Right lobe of liver (tissue), 6 donors: Measurements from ENCODE around the gene CAMKK1. TPM values are rescaled to one million over a fixed set of nuclear protein-coding genes. Genes with fewer than 3 reads are reported as not detected.

Experiments used
- ATAC-seq, 4 donors: fragments of 200-7000 bp; cut with Tn5 transposase; one replicate each; pipeline ENCODE4 v1.9.1; 2020; ENCODE audit warnings: mild to moderate bottlenecking in 4 of 4, moderate library complexity in 4 of 4
- DNase-seq, 3 donors: peaks; one replicate each; pipeline ENCODE4 v3.0.0-alpha.2; 2020
- H3K27ac ChIP-seq, 3 donors: fragments of 200-600 bp; one replicate each; pipeline ENCODE4 v1.8.0; 2022
- H3K27me3 ChIP-seq, 2 donors: fragments of 200-600 bp; one replicate each; pipeline ENCODE4 v1.8.0; 2022
- H3K36me3 ChIP-seq, 4 donors: fragments of 200-600 bp; sonication (generic) in 1 of 4; one replicate each; pipeline versions ENCODE4 v1.5.1 to v1.8.0; 2017 to 2022; ENCODE audit warnings: control low read depth in 1 of 4
- H3K4me1 ChIP-seq, 4 donors: fragments of 200-600 bp; sonication (generic) in 1 of 4; one replicate each; pipeline versions ENCODE4 v1.5.1 to v1.8.0; 2017 to 2022; ENCODE audit warnings: control low read depth in 1 of 4
- H3K4me3 ChIP-seq, 3 donors: fragments of 200-600 bp; one replicate each; pipeline ENCODE4 v1.8.0; 2022
- H3K9me3 ChIP-seq, 4 donors: fragments of 200-600 bp; sonication (generic) in 1 of 4; one replicate each; pipeline versions ENCODE4 v1.5.1 to v1.8.0; 2017 to 2022; ENCODE audit warnings: control low read depth in 1 of 4
- CTCF ChIP-seq, 4 donors: fragments of 200-600 bp in 3 of 4; fragments of 450-650 bp in 1 of 4; IDR thresholded peaks; one replicate each; pipeline versions ENCODE4 v1.5.1 to v1.8.0; 2016 to 2022; ENCODE audit warnings: antibody characterized with exemption in 4 of 4, mild to moderate bottlenecking in 2 of 4
- POLR2A ChIP-seq: fragments of 450-650 bp; IDR thresholded peaks from one replicate; pipeline ENCODE4 v1.6.1; 2017; ENCODE audit warnings: antibody characterized with exemption, mild to moderate bottlenecking
- WGBS: methylation state at CpG from one replicate; pipeline ENCODE4 v1.1.6; 2018; ENCODE audit warnings: low coverage, low lambda C conversion rate; ENCODE audit not compliant: insufficient coverage; ENCODE audit errors: missing lambda C conversion rate; 5-methylcytosine and 5-hydroxymethylcytosine counted together
- intact Hi-C, 2 donors: fragments of 100-400 bp; cut with DNase I; formaldehyde crosslinking; loops; one replicate each; pipeline versions ENCODE4 v1.11.2 to v1.14.1; 2022
- total RNA-seq, 6 experiments: library from RNA; depleted of rRNA in 2 of 6; stranded (reverse); fragments of >200 nt in 2 of 6; fragmentation: NEBNext Ultra II Directional in 3 of 6; extraction: Animal tissue kit (Norgen Biotek cat#: 25700) in 3 of 6; gene quantifications; one replicate each; pipeline versions ENCODE4 v1.1.0 to v1.2.4, GENCODE V29; 2016 to 2023
- donor health status: DM: no; HTN: yes; CAD: no.
- donor health status: DM: no; HTN: no; CAD: no.
- donor health status: DM: no; HTN: no; CAD: no.
- donor health status: DM: no; HTN: yes; CAD: no.
- donor health status: DM: no; HTN: yes; CAD: no.

CAMKK1 gene
- total RNA-seq, 6 experiments from 2014 or later = 0.35 to 1.1 (median 0.47) TPM

DNA sequence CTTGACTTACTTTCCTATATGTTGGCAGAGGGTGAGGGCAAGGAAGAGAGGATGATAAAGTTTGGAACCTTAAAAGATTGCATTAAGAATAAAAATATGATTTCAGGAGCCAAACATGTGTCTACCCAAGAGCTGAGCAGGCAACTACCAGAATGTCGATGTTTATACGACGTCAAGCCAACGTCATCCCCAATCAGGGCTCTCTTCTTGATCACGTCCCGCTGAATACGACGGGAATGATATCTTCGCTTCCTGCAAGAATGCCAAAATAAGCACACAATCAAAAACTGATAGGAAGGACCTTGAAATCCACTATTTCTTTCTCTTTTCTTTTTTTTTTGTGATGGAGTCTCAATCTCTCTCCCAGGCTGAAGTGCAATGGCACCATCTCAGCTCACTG is 71.8 kb downstream of the CAMKK1 start:
- WGBS = 83% methylated on average over 7 of the region's 9 CpGs
- ATAC-seq (peak in 1 of 4 donors; percentile 48), DNase-seq (no peak)
- H3K27me3 ChIP-seq = no peaks in the 10 kb centered on the region
- H3K27ac ChIP-seq = no peak overlapping the region
- H3K9me3 ChIP-seq = no peaks in the 10 kb centered on the region
- H3K4me1 ChIP-seq = no peaks in the 10 kb centered on the region
- intact Hi-C loops = no loop called here
- H3K4me3 ChIP-seq = no peak overlapping the region
- TF ChIP-seq POLR2A (no peak), CTCF (IDR thresholded peaks at IDR 0.05) (no peak)
- peaks cover 0 to 77% (median 22%) of the 10 kb centered on the region in 4 donors for H3K36me3 ChIP-seq

GRCh38 chr17:3818786-3819185 is 74.1 kb downstream of the CAMKK1 start:
- no peak overlapping the region for H3K27ac ChIP-seq
- DNase-seq (no peak), ATAC-seq (peak in 3 of 4 donors; percentile 47 to 79 (median 70))
- WGBS = 56% methylated on average over 6 of the region's 6 CpGs
- no peaks in the 10 kb centered on the region for H3K4me1 ChIP-seq
- no peaks in the 10 kb centered on the region for H3K9me3 ChIP-seq
- H3K27me3 ChIP-seq = no peaks in the 10 kb centered on the region
- peaks cover 0 to 80% (median 19%) of the 10 kb centered on the region in 4 donors for H3K36me3 ChIP-seq
- no peak overlapping the region for H3K4me3 ChIP-seq
- intact Hi-C loops = no loop called here
- TF ChIP-seq POLR2A (no peak), CTCF (IDR thresholded peaks at IDR 0.05) (no peak)

DNA sequence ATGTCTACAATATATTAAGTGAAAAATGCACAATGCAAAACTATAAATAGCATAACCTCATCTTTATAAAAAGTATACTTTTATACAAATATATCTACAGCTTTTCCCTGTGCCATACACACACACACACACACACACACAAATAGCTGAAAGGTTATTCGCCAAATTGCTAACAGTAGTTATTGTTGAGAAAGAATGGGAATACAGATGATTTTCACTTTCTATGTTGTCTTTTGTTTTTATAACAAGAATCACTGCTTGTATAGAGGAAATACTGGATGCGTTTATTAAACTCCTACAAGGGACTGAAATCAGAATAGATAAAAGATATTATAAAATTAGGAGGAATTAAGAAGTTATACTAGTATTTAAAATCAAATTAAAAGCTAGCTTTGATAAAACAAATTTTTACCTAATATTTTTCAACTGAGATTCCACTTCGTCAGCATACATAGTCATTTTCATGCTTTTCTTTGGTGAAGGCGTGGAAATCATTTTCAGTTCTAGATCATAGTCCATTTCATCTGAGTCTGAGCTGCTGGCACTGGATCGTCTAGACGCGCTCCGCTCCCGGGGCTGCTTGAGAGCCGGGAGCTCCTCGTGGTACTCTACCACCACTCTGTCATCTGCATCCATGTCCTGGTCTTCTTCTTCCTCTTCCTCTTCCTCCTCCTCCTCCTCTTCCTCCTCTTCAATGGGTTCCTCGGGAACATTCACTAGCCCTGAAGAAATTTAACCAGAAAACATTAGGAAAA is 74.8 kb downstream of the CAMKK1 start:
- ATAC-seq (no peak), DNase-seq (no peak)
- WGBS = 88% methylated on average over 12 of the region's 12 CpGs
- no peak for TF ChIP-seq POLR2A
- no peak for TF ChIP-seq CTCF (IDR thresholded peaks at IDR 0.05)
- Histone ChIP-seq H3K9me3 (no peaks in the 10 kb centered on the region), H3K27me3 (no peaks in the 10 kb centered on the region), H3K4me1 (no peaks in the 10 kb centered on the region), H3K27ac (no peak overlapping the region), H3K4me3 (no peak overlapping the region), H3K36me3 (peaks cover 0 to 80% (median 21%) of the 10 kb centered on the region in 4 donors)
- intact Hi-C loops = no loop called here

GRCh38 chr17:3815925-3816324 is 76.9 kb downstream of the CAMKK1 start:
- no peaks in the 10 kb centered on the region for H3K27me3 ChIP-seq
- H3K36me3 ChIP-seq = peaks cover 0 to 86% (median 19%) of the 10 kb centered on the region in 4 donors
- ATAC-seq = no peak
- no peak for DNase-seq
- no peaks in the 10 kb centered on the region for H3K4me1 ChIP-seq
- intact Hi-C loops = no loop called here
- no peak overlapping the region for H3K4me3 ChIP-seq
- H3K27ac ChIP-seq = no peak overlapping the region
- no peaks in the 10 kb centered on the region for H3K9me3 ChIP-seq
- 90% methylated on average over 6 of the region's 7 CpGs for WGBS
- TF ChIP-seq CTCF (IDR thresholded peaks at IDR 0.05) (no peak), POLR2A (no peak)
